ENCODE results near the gene ZNF317. TPM values are rescaled to one million over a fixed set of nuclear protein-coding genes. Genes with fewer than 3 reads are reported as not detected.

ZNF317 gene
- total and polyA plus RNA-seq, 2 of the 13 experiments (the other 11 are each of a cell fraction or from before 2014, with no cell fraction given), result 14.0 to 27.9 TPM

- TF ChIP-seq ARID5B (CRISPR knock-in tag; IDR thresholded peaks at IDR 0.05) (peak; percentile 16; the same call in 1 of the 2 replicates), ATF7 (IDR thresholded peaks at IDR 0.05) (peak; percentile 12; the same call in 1 of the 2 replicates), ATF7 (CRISPR knock-in tag; IDR thresholded peaks at IDR 0.05) (no peak), HOXA7 (CRISPR knock-in tag; IDR thresholded peaks at IDR 0.05) (no peak), ZNF496 (CRISPR knock-in tag; IDR thresholded peaks at IDR 0.05; ENCODE audit: insufficient replicate concordance) (no peak), PAXIP1 (CRISPR knock-in tag; conservative IDR thresholded peaks at IDR 0.05) (peak; percentile 45; the same call in 1 of the 2 replicates), HNF4A (CRISPR knock-in tag; IDR thresholded peaks at IDR 0.05) (0 out of 2 replicates have a peak, but pooled peaks have one; percentile 26), ZNF629 (CRISPR knock-in tag; conservative IDR thresholded peaks at IDR 0.05) (no peak)
These were observed 30.2 kb upstream of the ZNF317 start (continued) for GRCh38 chr19:9109959-9110358.

All from HepG2 (cell line).